Duodenal mucosa (tissue), 2 donors: ENCODE measurements around the gene KLHL20.

Source experiments
- H3K27ac ChIP-seq: one replicate; pipeline ENCODE4 v1.7.0; 2013; ENCODE audit warnings: low read depth, low read length
- H3K27me3 ChIP-seq, 2 donors: one replicate each; pipeline ENCODE4 v1.7.0; 2013; ENCODE audit warnings: low read length in 2 of 2, control low read depth in 1 of 2; ENCODE audit not compliant: insufficient read depth in 2 of 2, control insufficient read depth in 1 of 2
- H3K36me3 ChIP-seq, 2 donors: one replicate each; pipeline ENCODE4 v1.7.0; 2013; ENCODE audit warnings: low read length in 2 of 2, control low read depth in 1 of 2; ENCODE audit not compliant: insufficient read depth in 2 of 2, control insufficient read depth in 1 of 2
- H3K4me1 ChIP-seq, 2 donors: one replicate each; pipeline ENCODE4 v1.7.0; 2013; ENCODE audit warnings: low read length in 2 of 2, control low read depth in 1 of 2; ENCODE audit not compliant: insufficient read depth in 2 of 2, control insufficient read depth in 1 of 2
- H3K4me3 ChIP-seq, 2 donors: one replicate each; pipeline ENCODE4 v1.7.0; 2013; ENCODE audit warnings: low read length in 2 of 2, low read depth in 1 of 2
- H3K9ac ChIP-seq, 2 donors: one replicate each; pipeline ENCODE4 v1.7.0; 2013; ENCODE audit warnings: low read length in 2 of 2, low read depth in 1 of 2
- H3K9me3 ChIP-seq, 2 donors: one replicate each; pipeline ENCODE4 v1.7.0; 2013; ENCODE audit warnings: low read length in 2 of 2, control low read depth in 1 of 2; ENCODE audit not compliant: control insufficient read depth in 1 of 2

The KLHL20 gene

GRCh38 chr1:173818459-173818858 is 103.7 kb downstream of the KLHL20 start:
- Histone ChIP-seq H3K9me3 (no peaks in the 10 kb centered on the region), H3K9ac (no peak overlapping the region), H3K4me1 (peaks cover 6 to 7% of the 10 kb centered on the region in 2 donors), H3K4me3 (no peak overlapping the region), H3K27me3 (no peaks in the 10 kb centered on the region), H3K36me3 (peaks cover 0 to 3% of the 10 kb centered on the region in 2 donors), H3K27ac (no peak overlapping the region)

GRCh38 chr1:173821680-173822079 is 106.9 kb downstream of the KLHL20 start:
- peaks cover 9 to 12% of the 10 kb centered on the region in 2 donors for H3K4me1 ChIP-seq

GRCh38 chr1:173823781-173824314 is 109.1 kb downstream of the KLHL20 start:
- Histone ChIP-seq H3K9me3 (no peaks in the 10 kb centered on the region), H3K9ac (peak overlapping the region; percentile 71 to 87), H3K36me3 (peaks cover 0 to 1% of the 10 kb centered on the region in 2 donors), H3K4me1 (peaks cover 9 to 12% of the 10 kb centered on the region in 2 donors), H3K27me3 (no peaks in the 10 kb centered on the region), H3K4me3 (peak overlapping the region; percentile 85 to 92), H3K27ac (peak overlapping the region; percentile 33)

More at GRCh38 chr1:173821680-173822079, 106.9 kb downstream of the KLHL20 start:
- Histone ChIP-seq H3K9me3 (no peaks in the 10 kb centered on the region), H3K27me3 (no peaks in the 10 kb centered on the region), H3K27ac (no peak overlapping the region), H3K9ac (no peak overlapping the region), H3K4me3 (no peak overlapping the region), H3K36me3 (peaks cover 0 to 3% of the 10 kb centered on the region in 2 donors)

- Histone ChIP-seq H3K4me1 (peaks cover 9 to 12% of the 10 kb centered on the region in 2 donors), H3K27ac (peak within 1 kb of the TSS; percentile 92), H3K9me3 (no peaks in the 10 kb centered on the region), H3K36me3 (no peaks in the 10 kb centered on the region), H3K27me3 (no peaks in the 10 kb centered on the region), H3K4me3 (peak within 1 kb of the TSS; percentile 85 to 92), H3K9ac (peak within 1 kb of the TSS; percentile 77 to 87)
Observed at GRCh38 chr1:173824315-173825081, 109.7 kb downstream of the KLHL20 start, which contains the start of the genes CENPL and DARS2. Gene CENPL, minus strand, starts transcription at chr1:173824883. Its CDS starts 13,584 bp downstream, at chr1:173811299. Gene DARS2, plus strand, starts transcription at chr1:173824673. Its CDS starts 557 bp downstream, at chr1:173825230.

GRCh38 chr1:173827611-173828010 is 112.8 kb downstream of the KLHL20 start:
- Histone ChIP-seq H3K27ac (no peak overlapping the region), H3K9me3 (no peaks in the 10 kb centered on the region), H3K36me3 (peaks cover 0 to 8% of the 10 kb centered on the region in 2 donors), H3K27me3 (no peaks in the 10 kb centered on the region), H3K9ac (no peak overlapping the region), H3K4me3 (no peak overlapping the region), H3K4me1 (peaks cover 9 to 12% of the 10 kb centered on the region in 2 donors)

GRCh38 chr1:173832748-173833147 is 118.0 kb downstream of the KLHL20 start:
- H3K9ac ChIP-seq, result no peak overlapping the region
- H3K4me3 ChIP-seq, result no peak overlapping the region
- H3K9me3 ChIP-seq, result no peaks in the 10 kb centered on the region
- no peaks in the 10 kb centered on the region for H3K27me3 ChIP-seq
- H3K27ac ChIP-seq, result no peak overlapping the region
- peaks cover 5 to 26% of the 10 kb centered on the region in 2 donors for H3K36me3 ChIP-seq
- no peaks in the 10 kb centered on the region for H3K4me1 ChIP-seq
